IMR-90 (cell line): ENCODE measurements around the gene FAR2. TPM values are rescaled to one million over a fixed set of nuclear protein-coding genes. Genes with fewer than 3 reads are reported as not detected.

ENCODE experiments used
- ATAC-seq: fragments of 200-7000 bp; cut with Tn5 transposase; 2 replicates; pipeline ENCODE4 v1.9.1; 2020; ENCODE audit warnings: low read depth, mild to moderate bottlenecking, moderate library complexity
- BruUV-seq: library from RNA; stranded (reverse); fragments of 400-500 nt; replicated peaks from 2 replicates; lab custom pipeline; 2021; lab: Mats Ljungman, UMichigan
- CTCF ChIA-PET: fragments of 300-600 bp; formaldehyde crosslinking; extraction: SDS; loops from one replicate; lab custom pipeline; 2021; ENCODE audit warnings: antibody characterized with exemption; lab: Yijun Ruan, JAX
- POLR2A ChIA-PET: fragments of 300-600 bp; sonication (Branson Sonifier 250); formaldehyde crosslinking; loops from one replicate; lab custom pipeline; 2022; ENCODE audit warnings: antibody characterized with exemption; ENCODE audit not compliant: unreplicated experiment; lab: Charles Lee
- DNase-seq: peaks from one replicate; pipeline ENCODE4 v3.0.0; 2013
- H2AFZ ChIP-seq: replicated peaks from 2 replicates; pipeline ENCODE3; 2013; ENCODE audit warnings: low read length, mild to moderate bottlenecking; ENCODE audit not compliant: poor library complexity
- H2AK5ac ChIP-seq: 2 replicates; pipeline ENCODE4 v1.6.1; 2013; ENCODE audit warnings: low read depth, low read length, inconsistent platforms
- H2AK9ac ChIP-seq: replicated peaks from 2 replicates; pipeline ENCODE3; 2013; ENCODE audit warnings: mild to moderate bottlenecking, low read depth, low read length, moderate library complexity; ENCODE audit not compliant: poor library complexity
- H2BK120ac ChIP-seq: 2 replicates; pipeline ENCODE4 v1.6.1; 2013; ENCODE audit warnings: low read depth, low read length, inconsistent platforms
- H2BK15ac ChIP-seq: 3 replicates; pipeline ENCODE4 v1.6.1; 2013; ENCODE audit warnings: low read depth, low read length, inconsistent platforms
- H2BK20ac ChIP-seq: 2 replicates; pipeline ENCODE4 v1.6.1; 2013; ENCODE audit warnings: low read depth, mild to moderate bottlenecking, inconsistent platforms, low read length, moderate library complexity
- H2BK5ac ChIP-seq: 2 replicates; pipeline ENCODE4 v1.6.1; 2013; ENCODE audit warnings: mild to moderate bottlenecking, low read depth, low read length, inconsistent platforms; ENCODE audit not compliant: poor library complexity, severe bottlenecking
- H3K14ac ChIP-seq: replicated peaks from 2 replicates; pipeline ENCODE4 v1.6.1; 2013; ENCODE audit warnings: low read depth, low read length, inconsistent platforms
- H3K18ac ChIP-seq: 2 replicates; pipeline ENCODE4 v1.6.1; 2013; ENCODE audit warnings: low read depth, low read length, control low read depth
- H3K23ac ChIP-seq: 2 replicates; pipeline ENCODE4 v1.6.1; 2013; ENCODE audit warnings: low read depth, low read length, inconsistent platforms
- H3K27ac ChIP-seq: 2 replicates; pipeline ENCODE4 v1.5.1; 2013; ENCODE audit warnings: mild to moderate bottlenecking, control low read depth, low read length; ENCODE audit not compliant: insufficient read depth
- H3K27me3 ChIP-seq: 2 replicates; pipeline ENCODE4 v1.6.1; 2013; ENCODE audit warnings: low read length; ENCODE audit not compliant: control insufficient read depth, insufficient read depth
- H3K36me3 ChIP-seq: 2 replicates; pipeline ENCODE4 v1.6.1; 2013; ENCODE audit warnings: low read length, mixed read lengths; ENCODE audit not compliant: control insufficient read depth, insufficient read depth
- H3K4ac ChIP-seq: 2 replicates; pipeline ENCODE4 v1.6.1; 2013; ENCODE audit warnings: low read depth, low read length, inconsistent platforms
- H3K4me1 ChIP-seq: 2 replicates; pipeline ENCODE4 v1.6.1; 2013; ENCODE audit warnings: low read length, mixed read lengths; ENCODE audit not compliant: control insufficient read depth, insufficient read depth
- H3K4me2 ChIP-seq: 2 replicates; pipeline ENCODE4 v1.6.1; 2013; ENCODE audit warnings: low read depth, mild to moderate bottlenecking, control low read depth, low read length, moderate library complexity
- H3K4me3 ChIP-seq: 2 replicates; pipeline ENCODE4 v1.5.1; 2013; ENCODE audit warnings: low read depth, mild to moderate bottlenecking, control low read depth, low read length, moderate library complexity; ENCODE audit not compliant: insufficient read depth
- H3K56ac ChIP-seq: 2 replicates; pipeline ENCODE4 v1.6.1; 2013; ENCODE audit warnings: low read length, inconsistent platforms; ENCODE audit not compliant: insufficient read depth; ENCODE audit errors: extremely low read depth
- H3K79me1 ChIP-seq, 2 experiments: 2 replicates each; pipeline ENCODE4 v1.6.1; 2013; ENCODE audit warnings: low read length in 2 of 2, inconsistent platforms in 1 of 2, low read depth in 1 of 2
- H3K9ac ChIP-seq: 2 replicates; pipeline ENCODE4 v1.6.1; 2013; ENCODE audit warnings: low read depth, low read length, control low read depth
- H3K9me1 ChIP-seq: 2 replicates; pipeline ENCODE4 v1.6.1; 2013; ENCODE audit warnings: low read length, inconsistent platforms; ENCODE audit not compliant: insufficient read depth
- H3K9me3 ChIP-seq: 2 replicates; pipeline ENCODE4 v1.6.1; 2013; ENCODE audit warnings: low read length; ENCODE audit not compliant: control insufficient read depth, insufficient read depth
- H4K20me1 ChIP-seq: 2 replicates; pipeline ENCODE4 v1.6.1; 2013; ENCODE audit warnings: low read length, inconsistent platforms; ENCODE audit not compliant: insufficient read depth
- H4K5ac ChIP-seq: 2 replicates; pipeline ENCODE4 v1.6.1; 2013; ENCODE audit warnings: mild to moderate bottlenecking, low read depth, low read length, control low read depth
- H4K8ac ChIP-seq, 2 experiments: 2 replicates each; pipeline ENCODE4 v1.6.1; 2013; ENCODE audit warnings: low read depth in 2 of 2, low read length in 2 of 2, control low read depth in 1 of 2, inconsistent platforms in 1 of 2
- H4K91ac ChIP-seq: 2 replicates; pipeline ENCODE4 v1.6.1; 2013; ENCODE audit warnings: low read depth, low read length, inconsistent platforms; ENCODE audit not compliant: insufficient read depth
- BHLHE40 ChIP-seq: fragments of 150-350 bp; IDR thresholded peaks from 2 replicates; pipeline ENCODE4 v1.6.1; 2016; ENCODE audit warnings: mild to moderate bottlenecking, low read depth, low read length
- CEBPB ChIP-seq: IDR thresholded peaks from 2 replicates; pipeline ENCODE4 v1.6.1; 2012; ENCODE audit warnings: low read depth, low read length, improper control_type of control experiment
- CHD1 ChIP-seq: IDR thresholded peaks from 2 replicates; pipeline ENCODE4 v1.6.1; 2012; ENCODE audit warnings: low read depth, low read length, improper control_type of control experiment
- CTCF ChIP-seq: conservative IDR thresholded peaks from 2 replicates; pipeline ENCODE4 v1.5.1; 2012; ENCODE audit warnings: mild to moderate bottlenecking, low read depth, low read length, improper control_type of control experiment
- ELK1 ChIP-seq: fragments of 150-350 bp; IDR thresholded peaks from 2 replicates; pipeline ENCODE4 v1.6.1; 2016; ENCODE audit warnings: low read depth, mild to moderate bottlenecking, low read length, moderate library complexity, borderline replicate concordance
- FOS ChIP-seq: fragments of 150-350 bp; IDR thresholded peaks from 2 replicates; pipeline ENCODE4 v1.6.1; 2016; ENCODE audit warnings: low read depth, low read length
- MAFK ChIP-seq: IDR thresholded peaks from 2 replicates; pipeline ENCODE4 v1.6.1; 2012; ENCODE audit warnings: low read depth, low read length, improper control_type of control experiment
- MAZ ChIP-seq: IDR thresholded peaks from 2 replicates; pipeline ENCODE4 v1.6.1; 2012; ENCODE audit warnings: low read depth, mild to moderate bottlenecking, low read length, improper control_type of control experiment, moderate library complexity, borderline replicate concordance
- MXI1 ChIP-seq: IDR thresholded peaks from 2 replicates; pipeline ENCODE4 v1.6.1; 2012; ENCODE audit warnings: low read depth, mild to moderate bottlenecking, low read length, moderate library complexity, borderline replicate concordance
- NFE2L2 ChIP-seq: fragments of 150-350 bp; IDR thresholded peaks from 2 replicates; pipeline ENCODE4 v1.6.1; 2016; ENCODE audit warnings: low read depth, mild to moderate bottlenecking, low read length
- POLR2A ChIP-seq: IDR thresholded peaks from 2 replicates; pipeline ENCODE4 v1.6.1; 2012; ENCODE audit warnings: mild to moderate bottlenecking, low read depth, low read length
- RAD21 ChIP-seq: IDR thresholded peaks from 2 replicates; pipeline ENCODE4 v1.6.1; 2012; ENCODE audit warnings: low read length, improper control_type of control experiment
- RCOR1 ChIP-seq: IDR thresholded peaks from 2 replicates; pipeline ENCODE4 v1.6.1; 2012; ENCODE audit warnings: mild to moderate bottlenecking, low read length, improper control_type of control experiment; ENCODE audit not compliant: insufficient replicate concordance
- RFX5 ChIP-seq: IDR thresholded peaks from 2 replicates; pipeline ENCODE4 v1.8.0; 2012; ENCODE audit warnings: low read depth, mild to moderate bottlenecking, low read length, moderate library complexity
- SMC3 ChIP-seq: fragments of 150-350 bp; IDR thresholded peaks from 2 replicates; pipeline ENCODE4 v1.6.1; 2016; ENCODE audit warnings: low read depth, mild to moderate bottlenecking, antibody characterized with exemption, low read length, moderate library complexity
- USF2 ChIP-seq: fragments of 150-350 bp; IDR thresholded peaks from 2 replicates; pipeline ENCODE4 v1.6.1; 2017; ENCODE audit warnings: mild to moderate bottlenecking, antibody characterized with exemption, low read length, low read depth
- WGBS, 2 experiments: methylation state at CpG; one replicate each; pipeline versions ENCODE4 v1.1.5 to v1.1.7; 2013; ENCODE audit warnings: missing lambda C conversion rate in 2 of 2; ENCODE audit not compliant: insufficient read length in 1 of 2; ENCODE audit errors: extremely low coverage in 2 of 2; 5-methylcytosine and 5-hydroxymethylcytosine counted together
- dilution Hi-C: fragments of 300-500 bp; cut with HindIII; formaldehyde crosslinking; loops from one replicate; pipeline ENCODE4 v1.14.3; 2018; ENCODE audit warnings: low sequenced_read_pairs; ENCODE audit not compliant: unreplicated experiment
- in situ Hi-C: fragments of 300-500 bp; cut with MboI; formaldehyde crosslinking; loops from 3 replicates; pipeline ENCODE4 v1.14.3; 2019; ENCODE audit warnings: low sequenced_read_pairs, inconsistent platforms, mixed read lengths
- intact Hi-C: fragments of 100-400 bp; cut with micrococcal nuclease; formaldehyde crosslinking; loops from 2 replicates; pipeline ENCODE4 v1.10.0; 2022
- polyA plus RNA-seq, 3 experiments: library from polyadenylated mRNA; depleted of rRNA; stranded (reverse); fragments of >200 nt; gene quantifications; 2 replicates each; pipeline ENCODE4 v1.2.3, GENCODE V29; 2012; ENCODE audit warnings: low replicate concordance in 1 of 3
- total RNA-seq: library from RNA; depleted of rRNA; stranded (reverse); fragments of >200 nt; gene quantifications from 2 replicates; pipeline ENCODE4 v1.2.3, GENCODE V29; 2012

FAR2 gene
- total and polyA plus RNA-seq, 2 of the 4 experiments (the other 2 are of a cell fraction) = 1.1 to 2.0 TPM

- no peaks in the 10 kb centered on the region for H3K4me1 ChIP-seq
- no peak overlapping the region for H4K8ac ChIP-seq
- no peak overlapping the region for H2BK20ac ChIP-seq
- no CpG with 5 or more reads among the region's 2 CpGs for WGBS, 2 experiments
- H3K23ac ChIP-seq = no peak overlapping the region
- H3K56ac ChIP-seq = no peak overlapping the region
- no peak overlapping the region for H2BK120ac ChIP-seq
- no peak overlapping the region for H3K14ac ChIP-seq
- no peak overlapping the region for H2AFZ ChIP-seq
- BruUV-seq = no TSS peak
- CTCF ChIA-PET = interaction anchor here (0.6 kb wide), 1 partner anchor 193 kb away, joined by 3 read pairs; no protein-coding TSS in a partner anchor
- no peaks in the 10 kb centered on the region for H3K9me1 ChIP-seq
- no peaks in the 10 kb centered on the region for H3K27me3 ChIP-seq
- dilution Hi-C loops = no loop called here
- no peak overlapping the region for H4K91ac ChIP-seq
- H3K79me1 ChIP-seq = no peaks in the 10 kb centered on the region
- no peaks in the 10 kb centered on the region for H3K9me3 ChIP-seq
- no peak overlapping the region for H2BK5ac ChIP-seq
- H3K4me3 ChIP-seq = no peak overlapping the region
- H3K27ac ChIP-seq = no peak overlapping the region
- no peaks in the 10 kb centered on the region for H4K20me1 ChIP-seq
- H3K18ac ChIP-seq = no peak overlapping the region
- no peak for TF ChIP-seq RCOR1
- TF ChIP-seq USF2 = no peak
- TF ChIP-seq RFX5 = no peak
- no peak for TF ChIP-seq ELK1
- no peak for TF ChIP-seq MXI1
- no peak for TF ChIP-seq CEBPB
- TF ChIP-seq POLR2A = no peak
- no peak for TF ChIP-seq NFE2L2
- TF ChIP-seq CHD1 = no peak
- no peak for TF ChIP-seq RAD21
- TF ChIP-seq BHLHE40 = no peak
- no peak for TF ChIP-seq MAFK
- no peak for TF ChIP-seq SMC3
- no peak for TF ChIP-seq FOS
- TF ChIP-seq CTCF = no peak
- no peak for TF ChIP-seq MAZ
- no peak overlapping the region for H3K4ac ChIP-seq
- POLR2A ChIA-PET = no interaction called here
- no peak overlapping the region for H2AK9ac ChIP-seq
- no peak for DNase-seq
- no peak overlapping the region for H3K9ac ChIP-seq
- H2AK5ac ChIP-seq = no peak overlapping the region
- no peaks in the 10 kb centered on the region for H3K36me3 ChIP-seq
- in situ Hi-C loops = no loop called here
- H2BK15ac ChIP-seq = no peak overlapping the region
- intact Hi-C loops = loop anchor here (10.0 kb wide), 1 partner anchor 1545 kb away; no protein-coding TSS in a partner anchor
- no peak for ATAC-seq
- no peak overlapping the region for H3K4me2 ChIP-seq
- no peak overlapping the region for H4K5ac ChIP-seq
Measured at GRCh38 chr12:29299633-29300032, 150.6 kb downstream of the FAR2 start.
